Measurements from ENCODE around the gene KCNK6.

DNA sequence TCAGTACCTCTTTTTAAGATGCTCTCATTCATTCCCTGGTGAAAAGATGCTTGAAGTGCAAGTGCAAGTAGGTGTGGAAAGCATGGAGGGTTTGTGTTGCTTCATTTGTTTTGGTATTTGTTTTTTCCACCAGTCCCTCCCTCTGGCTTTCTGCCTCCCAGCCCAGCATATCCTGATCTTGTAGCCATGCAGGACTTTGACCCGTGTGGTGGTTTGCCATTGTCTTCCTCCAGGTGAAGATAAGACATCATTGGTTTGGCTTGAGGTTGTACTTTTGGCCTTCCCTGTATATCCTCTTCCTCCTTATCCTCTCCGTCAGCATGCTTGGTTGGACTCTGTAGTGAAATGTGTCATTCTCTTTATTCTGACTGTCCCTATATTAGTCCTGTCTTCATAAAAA is 46.1 kb upstream of the KCNK6 start:
- TF ChIP-seq, protein P1, sequence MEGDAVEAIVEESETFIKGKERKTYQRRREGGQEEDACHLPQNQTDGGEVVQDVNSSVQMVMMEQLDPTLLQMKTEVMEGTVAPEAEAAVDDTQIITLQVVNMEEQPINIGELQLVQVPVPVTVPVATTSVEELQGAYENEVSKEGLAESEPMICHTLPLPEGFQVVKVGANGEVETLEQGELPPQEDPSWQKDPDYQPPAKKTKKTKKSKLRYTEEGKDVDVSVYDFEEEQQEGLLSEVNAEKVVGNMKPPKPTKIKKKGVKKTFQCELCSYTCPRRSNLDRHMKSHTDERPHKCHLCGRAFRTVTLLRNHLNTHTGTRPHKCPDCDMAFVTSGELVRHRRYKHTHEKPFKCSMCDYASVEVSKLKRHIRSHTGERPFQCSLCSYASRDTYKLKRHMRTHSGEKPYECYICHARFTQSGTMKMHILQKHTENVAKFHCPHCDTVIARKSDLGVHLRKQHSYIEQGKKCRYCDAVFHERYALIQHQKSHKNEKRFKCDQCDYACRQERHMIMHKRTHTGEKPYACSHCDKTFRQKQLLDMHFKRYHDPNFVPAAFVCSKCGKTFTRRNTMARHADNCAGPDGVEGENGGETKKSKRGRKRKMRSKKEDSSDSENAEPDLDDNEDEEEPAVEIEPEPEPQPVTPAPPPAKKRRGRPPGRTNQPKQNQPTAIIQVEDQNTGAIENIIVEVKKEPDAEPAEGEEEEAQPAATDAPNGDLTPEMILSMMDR (IDR thresholded peaks at IDR 0.05; ENCODE audit: borderline replicate concordance, extremely low read depth, low read length, poor library complexity, severe bottlenecking), result no peak
- TF ChIP-seq EZH2 (IDR thresholded peaks at IDR 0.05; ENCODE audit: borderline replicate concordance, low read depth, low read length, severe bottlenecking), result no peak
